Astrocyte of the cerebellum (primary cell): ENCODE measurements around the gene SCARB1.

Experiments used
- DNase-seq: peaks from one replicate; pipeline ENCODE4 v3.0.0-alpha.2; 2011; ENCODE audit warnings: low read depth
- H3K4me3 ChIP-seq: 2 replicates; pipeline ENCODE4 v1.5.1; 2011; ENCODE audit warnings: mild to moderate bottlenecking, low read depth, low read length, moderate library complexity
- in situ Hi-C: cut with HindIII; loops from 2 replicates; pipeline ENCODE4 v1.10.0; 2017; ENCODE audit warnings: low sequenced_read_pairs
- TF ChIP-seq, protein P1 (sequence below): IDR thresholded peaks from 2 replicates; pipeline ENCODE4 v1.5.1; 2012; ENCODE audit warnings: low read length, low read depth, moderate library complexity, mild to moderate bottlenecking; ENCODE audit errors: missing control alignments

Gene SCARB1

DNA sequence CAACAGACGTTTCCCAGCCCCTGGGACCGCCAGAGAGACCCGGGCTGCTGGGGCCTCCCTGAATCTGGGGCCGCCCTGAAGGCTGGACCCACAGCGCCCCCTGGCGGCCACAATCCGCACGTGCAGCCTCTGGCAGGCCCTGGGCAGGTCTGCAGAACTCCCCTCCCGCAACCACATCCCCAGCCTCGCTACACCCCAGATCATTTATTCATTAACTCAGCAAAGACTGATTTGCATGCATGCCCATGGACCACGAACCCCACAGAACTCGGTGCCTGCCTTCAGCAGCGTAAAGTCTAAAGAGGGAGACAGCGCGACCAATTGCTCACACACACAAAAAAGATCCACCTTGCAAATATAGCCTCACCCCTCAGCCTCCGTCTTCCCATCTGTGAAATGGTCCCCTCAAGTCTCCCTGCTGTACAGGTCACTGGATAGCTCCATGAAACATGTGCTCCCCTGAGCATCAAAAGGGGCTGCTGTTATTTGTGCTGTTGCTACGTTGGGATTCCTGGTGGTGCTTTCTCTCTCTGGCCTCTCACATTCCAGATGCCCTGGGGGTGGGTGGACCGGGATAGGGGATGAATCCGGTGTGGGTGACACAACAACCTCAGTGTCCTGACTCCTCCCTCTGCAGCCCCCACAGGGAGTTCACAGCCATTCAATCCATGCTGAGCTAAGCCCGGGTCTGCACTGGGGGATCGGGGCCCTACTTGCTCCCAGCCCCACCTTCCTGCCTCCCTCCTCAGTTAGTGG is 96.4 kb downstream of the SCARB1 start:
- no peak overlapping the region for H3K4me3 ChIP-seq
- no peak for DNase-seq
- in situ Hi-C loops, result no loop called here
- TF ChIP-seq, protein P1, sequence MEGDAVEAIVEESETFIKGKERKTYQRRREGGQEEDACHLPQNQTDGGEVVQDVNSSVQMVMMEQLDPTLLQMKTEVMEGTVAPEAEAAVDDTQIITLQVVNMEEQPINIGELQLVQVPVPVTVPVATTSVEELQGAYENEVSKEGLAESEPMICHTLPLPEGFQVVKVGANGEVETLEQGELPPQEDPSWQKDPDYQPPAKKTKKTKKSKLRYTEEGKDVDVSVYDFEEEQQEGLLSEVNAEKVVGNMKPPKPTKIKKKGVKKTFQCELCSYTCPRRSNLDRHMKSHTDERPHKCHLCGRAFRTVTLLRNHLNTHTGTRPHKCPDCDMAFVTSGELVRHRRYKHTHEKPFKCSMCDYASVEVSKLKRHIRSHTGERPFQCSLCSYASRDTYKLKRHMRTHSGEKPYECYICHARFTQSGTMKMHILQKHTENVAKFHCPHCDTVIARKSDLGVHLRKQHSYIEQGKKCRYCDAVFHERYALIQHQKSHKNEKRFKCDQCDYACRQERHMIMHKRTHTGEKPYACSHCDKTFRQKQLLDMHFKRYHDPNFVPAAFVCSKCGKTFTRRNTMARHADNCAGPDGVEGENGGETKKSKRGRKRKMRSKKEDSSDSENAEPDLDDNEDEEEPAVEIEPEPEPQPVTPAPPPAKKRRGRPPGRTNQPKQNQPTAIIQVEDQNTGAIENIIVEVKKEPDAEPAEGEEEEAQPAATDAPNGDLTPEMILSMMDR, result peak; percentile 92

DNA sequence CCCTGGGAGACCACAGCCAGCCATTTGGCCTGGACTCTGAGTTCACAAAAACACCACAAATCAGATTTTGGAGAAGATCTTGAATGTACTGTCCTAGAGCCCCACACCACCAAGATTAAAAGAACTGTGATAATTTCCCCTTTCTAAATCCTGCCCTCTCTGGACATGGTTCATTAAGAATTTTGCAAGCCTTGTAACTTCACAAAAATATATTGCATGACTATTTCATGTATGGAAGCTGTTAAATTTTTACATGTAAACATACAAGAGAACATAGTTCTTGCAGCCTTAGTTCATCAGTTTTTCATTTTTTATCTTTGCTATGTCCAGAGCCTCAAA is 97.0 kb downstream of the SCARB1 start:
- no peak for DNase-seq
- H3K4me3 ChIP-seq, result no peak overlapping the region
- TF ChIP-seq, protein P1, result no peak
- in situ Hi-C loops, result no loop called here

GRCh38 chr12:124765581-124766489 is 97.8 kb downstream of the SCARB1 start:
- H3K4me3 ChIP-seq, result no peak overlapping the region
- in situ Hi-C loops, result no loop called here
- DNase-seq, result no peak
- TF ChIP-seq, protein P1, result no peak

DNA sequence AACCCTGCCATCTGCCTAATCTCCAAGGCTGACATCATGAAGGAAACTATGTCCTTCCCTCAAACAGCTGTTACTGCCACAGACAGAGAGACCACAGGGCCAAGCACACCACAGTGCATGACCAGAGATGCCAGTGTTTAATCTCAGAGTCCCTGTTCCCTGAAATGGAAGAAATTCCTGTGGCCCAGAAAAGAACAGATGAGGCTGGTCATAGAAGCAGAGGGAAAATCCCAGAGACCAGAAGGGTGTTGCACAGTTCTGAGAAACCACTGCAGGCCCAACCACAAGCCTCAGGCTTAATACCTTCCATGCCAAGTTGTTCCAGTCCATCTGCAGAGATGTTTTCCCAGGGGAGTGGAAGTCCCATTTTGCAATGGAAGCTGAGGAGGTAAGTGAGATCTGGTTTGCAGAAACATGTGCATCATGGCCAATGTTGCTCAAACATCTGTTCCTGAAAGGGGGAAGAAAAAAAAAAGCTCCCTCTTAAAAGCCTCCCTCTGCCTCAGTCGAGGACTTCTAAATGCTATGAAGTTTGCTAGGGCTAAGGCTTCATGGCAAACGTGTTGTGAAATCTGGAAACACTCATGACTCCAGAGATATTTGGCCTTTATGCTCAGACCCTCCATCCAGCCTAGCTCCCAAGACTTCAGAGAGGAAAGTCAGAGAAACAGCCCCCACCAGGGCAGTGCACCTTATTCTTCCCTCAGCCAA is 98.6 kb downstream of the SCARB1 start:
- peak; percentile 94 for DNase-seq
- H3K4me3 ChIP-seq, result no peak overlapping the region
- TF ChIP-seq, protein P1, result no peak
- in situ Hi-C loops, result no loop called here

- no peak overlapping the region for H3K4me3 ChIP-seq
- peak; percentile 78 for DNase-seq
- TF ChIP-seq, protein P1, result peak; percentile 80
- in situ Hi-C loops, result no loop called here
Measured at GRCh38 chr12:124764451-124764850, 99.2 kb downstream of the SCARB1 start.

- TF ChIP-seq, protein P1, result no peak
- in situ Hi-C loops, result no loop called here
- H3K4me3 ChIP-seq, result no peak overlapping the region
- DNase-seq, result no peak
Measured at GRCh38 chr12:124763594-124763979, 100.1 kb downstream of the SCARB1 start.
